GM10266 (cell line): Measurements from ENCODE around the gene PEX19.
"Not testable (repeated sequence)": the region's sequence is repeated elsewhere in the genome, so short reads cannot be mapped to it uniquely, and the experiment has no call there.

Experiments
- DNase-seq: peaks from one replicate; pipeline ENCODE4 v3.0.0; 2012; ENCODE audit errors: extremely low spot score
- TF ChIP-seq, protein P1 (sequence below): IDR thresholded peaks from 2 replicates; pipeline ENCODE4 v1.5.1; 2012; ENCODE audit warnings: mild to moderate bottlenecking, low read depth; ENCODE audit not compliant: control insufficient read depth, insufficient read depth; ENCODE audit errors: missing control alignments

Gene PEX19

DNA sequence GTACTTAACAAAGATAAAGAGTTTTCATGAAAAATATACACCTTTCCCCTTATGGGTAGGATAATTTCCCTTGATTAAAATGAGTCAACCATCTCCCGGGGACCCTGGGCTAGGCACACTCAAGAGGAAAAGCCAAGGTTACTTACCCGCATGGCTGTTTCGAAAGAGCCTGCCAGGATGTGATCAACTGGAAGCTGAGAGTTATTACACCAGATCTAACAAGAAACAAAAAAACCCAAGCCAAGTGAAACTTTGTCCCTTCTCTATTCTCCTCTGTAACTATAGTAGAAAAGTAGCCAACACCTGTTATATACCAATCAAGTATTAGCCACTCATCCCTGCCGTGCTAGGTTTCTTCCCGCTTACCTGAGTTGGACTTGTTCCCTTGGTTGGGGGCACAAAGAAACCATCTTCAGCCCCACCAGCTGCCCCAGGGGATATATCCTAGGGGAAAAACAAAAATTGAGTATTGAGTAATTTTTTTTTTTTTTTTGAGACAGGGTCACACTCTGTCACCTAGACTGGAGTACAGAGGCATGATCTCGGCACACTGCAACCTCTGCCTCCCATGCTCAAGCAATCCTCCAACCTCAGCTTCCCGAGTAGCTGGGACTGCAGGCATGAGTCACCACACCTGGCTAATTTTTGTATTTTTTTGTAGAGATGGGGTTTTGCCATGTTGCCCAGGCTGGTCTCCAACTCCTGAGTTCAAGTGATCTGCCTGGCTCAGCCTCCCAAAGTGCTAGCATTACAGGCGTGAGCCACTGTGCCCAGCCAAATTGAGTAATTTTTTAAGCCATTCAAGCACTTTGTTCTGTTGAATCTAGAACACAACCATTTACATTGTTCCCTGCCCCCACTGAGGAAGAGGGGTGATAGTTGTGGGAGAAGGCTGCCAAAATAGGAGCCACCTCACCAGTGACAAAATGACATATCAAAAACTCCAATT is 8.4 kb upstream of the PEX19 start:
- no peak for DNase-seq
- TF ChIP-seq, protein P1, sequence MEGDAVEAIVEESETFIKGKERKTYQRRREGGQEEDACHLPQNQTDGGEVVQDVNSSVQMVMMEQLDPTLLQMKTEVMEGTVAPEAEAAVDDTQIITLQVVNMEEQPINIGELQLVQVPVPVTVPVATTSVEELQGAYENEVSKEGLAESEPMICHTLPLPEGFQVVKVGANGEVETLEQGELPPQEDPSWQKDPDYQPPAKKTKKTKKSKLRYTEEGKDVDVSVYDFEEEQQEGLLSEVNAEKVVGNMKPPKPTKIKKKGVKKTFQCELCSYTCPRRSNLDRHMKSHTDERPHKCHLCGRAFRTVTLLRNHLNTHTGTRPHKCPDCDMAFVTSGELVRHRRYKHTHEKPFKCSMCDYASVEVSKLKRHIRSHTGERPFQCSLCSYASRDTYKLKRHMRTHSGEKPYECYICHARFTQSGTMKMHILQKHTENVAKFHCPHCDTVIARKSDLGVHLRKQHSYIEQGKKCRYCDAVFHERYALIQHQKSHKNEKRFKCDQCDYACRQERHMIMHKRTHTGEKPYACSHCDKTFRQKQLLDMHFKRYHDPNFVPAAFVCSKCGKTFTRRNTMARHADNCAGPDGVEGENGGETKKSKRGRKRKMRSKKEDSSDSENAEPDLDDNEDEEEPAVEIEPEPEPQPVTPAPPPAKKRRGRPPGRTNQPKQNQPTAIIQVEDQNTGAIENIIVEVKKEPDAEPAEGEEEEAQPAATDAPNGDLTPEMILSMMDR: no peak

DNA sequence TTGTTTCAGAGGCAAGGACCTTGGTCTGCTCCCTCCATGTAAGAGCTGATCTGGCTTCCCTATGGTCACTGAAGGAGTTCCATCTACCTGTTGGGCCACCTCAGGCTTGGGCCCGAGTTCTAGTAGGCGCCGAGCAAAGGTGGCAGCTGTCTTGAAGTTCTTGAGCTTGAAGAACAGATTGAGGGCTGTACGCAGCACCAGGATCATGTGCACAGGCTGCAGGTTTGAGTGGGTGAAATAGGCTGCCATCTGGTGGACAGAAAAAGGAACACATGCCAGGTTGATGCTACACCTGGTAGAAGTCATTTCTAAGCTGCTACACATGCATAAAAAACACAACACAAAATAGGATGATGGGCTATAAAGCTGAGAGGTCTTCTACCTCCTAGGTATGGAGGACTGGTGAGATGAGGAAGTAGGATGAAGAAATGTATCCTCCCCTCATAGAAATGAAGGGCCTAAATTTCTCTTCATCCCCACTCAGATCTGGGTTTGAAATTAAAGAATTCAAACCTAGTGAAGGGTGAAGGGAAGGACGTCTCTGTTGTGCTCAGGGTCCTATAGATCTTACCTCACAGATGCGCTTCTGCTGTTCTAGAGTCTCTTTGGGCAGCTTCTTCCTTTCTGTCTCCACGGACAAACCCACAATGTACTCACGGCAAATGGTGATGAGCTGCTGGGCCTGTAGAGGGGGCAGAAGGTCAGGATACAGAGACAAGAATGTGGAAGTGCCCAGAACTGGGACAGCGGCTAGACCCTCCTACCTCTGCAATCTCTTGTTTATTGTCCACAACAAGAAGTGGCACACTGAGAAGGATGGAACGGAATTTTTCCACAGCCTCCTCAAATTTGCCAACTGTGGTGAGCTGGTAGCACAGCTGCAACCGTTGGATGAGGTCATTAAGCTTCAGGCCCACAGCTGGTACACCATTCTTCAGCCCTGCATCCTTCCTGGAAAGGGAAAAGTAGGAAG is 6.6 kb upstream of the PEX19 start:
- TF ChIP-seq, protein P1: peak; percentile 78
- DNase-seq: peak; percentile 59

DNA sequence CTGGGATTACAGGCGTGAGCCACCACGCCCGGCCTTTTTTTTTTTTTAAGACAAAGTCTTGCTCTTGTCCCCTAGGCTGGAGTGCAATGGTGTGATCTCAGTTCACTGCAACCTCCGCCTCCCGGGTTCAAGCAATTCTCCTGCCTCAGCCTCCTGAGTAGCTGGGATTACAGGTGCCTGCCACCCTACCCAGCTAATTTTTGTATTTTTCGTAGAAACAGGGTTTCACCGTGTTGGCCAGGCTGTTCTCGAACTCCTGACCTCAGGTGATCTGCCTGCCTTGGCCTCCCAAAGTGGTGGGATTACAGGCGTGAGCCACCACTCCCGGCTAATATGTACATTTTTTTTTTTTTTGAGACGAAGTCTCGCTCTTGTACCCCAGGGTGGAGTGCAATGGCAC is 2.8 kb upstream of the PEX19 start:
- not testable (repeated sequence) for DNase-seq

DNA sequence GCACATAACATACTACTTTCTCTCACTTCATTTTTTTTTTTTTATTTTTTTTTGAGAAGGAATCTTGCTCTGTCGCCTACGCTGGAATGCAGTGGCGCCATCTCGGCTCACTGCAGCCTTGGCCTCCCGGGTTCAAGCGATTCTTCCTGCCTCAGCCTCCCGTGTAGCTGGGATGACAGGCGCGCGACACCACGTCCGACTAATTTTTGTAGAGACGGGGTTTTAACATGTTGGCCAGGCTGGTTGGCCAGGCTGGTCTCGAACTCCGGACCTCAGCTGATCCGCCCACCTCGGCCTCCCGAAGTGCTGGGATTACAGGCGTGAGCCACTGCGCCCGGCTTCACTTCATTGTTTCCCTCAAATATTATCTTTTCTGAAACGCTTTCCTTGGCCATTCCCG is 573 bp upstream of the PEX19 start:
- TF ChIP-seq, protein P1: no peak
- DNase-seq: no peak

DNA sequence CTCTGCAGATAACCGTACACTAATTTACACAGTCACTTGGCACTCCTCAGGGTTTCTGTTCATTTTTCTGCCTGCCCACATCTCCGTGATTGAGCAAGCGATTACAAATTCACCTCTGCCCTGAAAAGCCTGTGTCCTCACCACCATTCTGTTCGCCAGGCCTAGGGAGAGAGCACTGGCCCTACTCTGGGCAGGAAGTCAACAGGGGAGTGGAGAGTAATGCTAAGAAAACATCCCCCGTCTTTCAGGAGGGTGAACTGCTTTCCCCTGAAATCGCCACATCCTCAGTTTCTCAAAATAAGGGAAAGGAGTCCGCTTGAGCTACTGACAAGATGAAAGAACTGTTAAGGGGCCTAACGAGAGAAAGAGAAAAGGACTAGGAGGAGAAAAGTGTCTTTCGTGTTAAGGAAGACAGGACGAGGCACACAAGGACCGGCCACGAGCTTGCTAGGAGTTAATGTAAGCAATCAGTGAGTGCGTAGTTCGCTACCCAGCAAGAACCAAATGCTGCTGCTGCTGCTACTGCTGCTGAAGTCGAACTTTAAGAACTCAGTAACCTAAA is 632 bp downstream of the PEX19 start:
- DNase-seq: no peak
- TF ChIP-seq, protein P1: no peak

DNA sequence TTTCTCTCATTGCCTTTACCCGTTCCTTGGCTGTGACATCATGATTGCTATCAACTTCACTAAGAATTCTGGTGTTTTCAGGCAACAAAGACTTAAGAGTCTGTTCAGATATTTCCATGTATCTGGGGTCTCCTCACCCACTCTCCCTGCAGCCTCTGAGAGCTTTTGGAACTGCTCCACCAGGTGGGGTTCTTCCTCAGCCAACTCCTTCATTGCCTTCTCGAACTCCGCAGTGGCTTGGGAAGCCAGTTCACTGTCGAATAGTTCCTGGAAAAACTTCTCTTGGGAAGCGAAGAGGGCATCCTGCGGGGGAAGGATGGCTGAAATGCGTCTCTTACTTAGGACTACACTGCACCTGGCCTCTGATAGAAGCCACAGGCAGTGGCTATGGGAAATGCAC is 2.1 kb downstream of the PEX19 start:
- TF ChIP-seq, protein P1: no peak
- DNase-seq: no peak

DNA sequence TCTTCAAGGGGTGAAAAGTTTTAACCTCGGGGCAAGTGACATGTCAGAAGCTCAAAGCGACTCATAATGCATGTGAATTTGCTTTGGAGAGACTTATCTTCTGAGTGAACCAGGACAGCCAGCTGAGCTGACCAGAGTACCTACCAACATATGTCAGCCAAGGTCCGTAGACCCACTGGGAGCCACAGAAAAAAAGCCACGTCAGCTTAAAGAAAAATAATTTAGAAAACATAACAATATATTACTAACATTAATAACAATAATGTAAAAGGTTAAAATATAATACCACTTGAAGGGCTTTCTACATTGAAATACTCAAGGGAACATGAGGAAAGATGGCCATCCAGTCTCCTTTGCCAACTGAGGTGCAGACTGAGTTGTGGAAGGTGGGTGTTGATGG is 6.9 kb downstream of the PEX19 start:
- TF ChIP-seq, protein P1: no peak
- DNase-seq: no peak
